ENCODE measurements around the gene SIGLEC6. TPM values are rescaled to one million over a fixed set of nuclear protein-coding genes. Genes with fewer than 3 reads are reported as not detected.

SIGLEC6 gene
- total RNA-seq, 1 donor from 2014 or later: not detected

DNA sequence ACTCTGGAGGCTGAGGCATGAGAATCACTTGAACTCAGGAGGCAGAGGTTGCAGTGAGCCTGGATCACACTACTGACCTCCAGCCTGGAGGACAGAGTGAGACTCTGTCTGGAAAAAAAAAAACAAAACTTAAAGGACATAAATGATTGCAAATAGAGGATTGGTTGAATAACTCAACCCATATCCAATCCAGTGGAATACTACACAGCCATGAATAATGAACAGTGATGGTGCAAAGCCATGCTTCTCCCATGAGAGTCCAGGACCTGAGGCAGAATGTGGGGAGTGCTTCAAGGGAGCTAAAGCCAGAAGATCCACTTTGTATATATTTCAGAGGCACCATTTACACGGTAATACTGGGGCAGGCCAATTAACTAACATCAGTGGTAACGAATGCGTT, 55.3 kb downstream of the SIGLEC6 start:
- no peak for DNase-seq (ENCODE audit: low read depth)
- Histone ChIP-seq H3K4me3 (ENCODE audit: low read depth, low read length) (no peak overlapping the region), H3K27me3 (ENCODE audit: control insufficient read depth, insufficient read depth, low read length) (no peaks in the 10 kb centered on the region), H3K36me3 (ENCODE audit: control insufficient read depth, insufficient read depth, low read length) (no peaks in the 10 kb centered on the region)
- TF ChIP-seq, protein P1, sequence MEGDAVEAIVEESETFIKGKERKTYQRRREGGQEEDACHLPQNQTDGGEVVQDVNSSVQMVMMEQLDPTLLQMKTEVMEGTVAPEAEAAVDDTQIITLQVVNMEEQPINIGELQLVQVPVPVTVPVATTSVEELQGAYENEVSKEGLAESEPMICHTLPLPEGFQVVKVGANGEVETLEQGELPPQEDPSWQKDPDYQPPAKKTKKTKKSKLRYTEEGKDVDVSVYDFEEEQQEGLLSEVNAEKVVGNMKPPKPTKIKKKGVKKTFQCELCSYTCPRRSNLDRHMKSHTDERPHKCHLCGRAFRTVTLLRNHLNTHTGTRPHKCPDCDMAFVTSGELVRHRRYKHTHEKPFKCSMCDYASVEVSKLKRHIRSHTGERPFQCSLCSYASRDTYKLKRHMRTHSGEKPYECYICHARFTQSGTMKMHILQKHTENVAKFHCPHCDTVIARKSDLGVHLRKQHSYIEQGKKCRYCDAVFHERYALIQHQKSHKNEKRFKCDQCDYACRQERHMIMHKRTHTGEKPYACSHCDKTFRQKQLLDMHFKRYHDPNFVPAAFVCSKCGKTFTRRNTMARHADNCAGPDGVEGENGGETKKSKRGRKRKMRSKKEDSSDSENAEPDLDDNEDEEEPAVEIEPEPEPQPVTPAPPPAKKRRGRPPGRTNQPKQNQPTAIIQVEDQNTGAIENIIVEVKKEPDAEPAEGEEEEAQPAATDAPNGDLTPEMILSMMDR (IDR thresholded peaks at IDR 0.05; ENCODE audit: insufficient read depth, low read length, poor library complexity, severe bottlenecking): no peak

DNA sequence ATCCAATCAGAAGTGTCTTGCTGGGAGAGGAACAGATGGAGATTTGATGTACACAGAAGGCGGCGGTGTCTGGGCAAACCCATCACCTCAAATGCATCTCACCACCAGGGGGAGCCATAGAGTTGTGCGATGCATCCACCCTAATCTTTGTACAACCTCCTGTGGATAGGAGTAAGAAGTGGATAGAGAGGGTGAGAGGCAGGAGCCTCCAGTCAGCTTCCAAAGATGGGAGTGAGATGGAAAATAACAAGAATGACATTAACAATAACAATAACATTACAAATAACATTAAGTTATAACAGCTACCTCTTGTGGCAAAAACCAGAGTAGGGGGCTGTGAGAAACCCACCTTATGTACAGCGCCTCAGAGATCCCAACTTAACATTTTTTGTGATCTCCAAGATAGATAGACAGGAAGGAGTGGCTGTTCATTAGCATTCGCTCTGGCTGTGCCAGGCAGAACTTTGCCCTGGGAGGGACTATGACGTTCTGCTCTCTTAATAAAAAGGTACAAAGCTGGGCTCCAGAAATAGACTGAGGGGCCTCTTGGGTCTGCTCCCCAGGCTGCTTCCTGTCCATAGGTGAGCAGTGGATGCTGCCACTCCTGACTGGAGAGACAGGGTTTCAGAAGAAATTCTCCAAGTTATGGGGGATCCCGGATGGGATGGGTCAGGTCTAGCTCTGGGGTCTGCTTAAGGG, 58.3 kb downstream of the SIGLEC6 start:
- no peaks in the 10 kb centered on the region for H3K27me3 ChIP-seq (ENCODE audit: control insufficient read depth, insufficient read depth, low read length)
- no peaks in the 10 kb centered on the region for H3K36me3 ChIP-seq (ENCODE audit: control insufficient read depth, insufficient read depth, low read length)
- no peak overlapping the region for H3K4me3 ChIP-seq (ENCODE audit: low read depth, low read length)
- TF ChIP-seq, protein P1 (IDR thresholded peaks at IDR 0.05; ENCODE audit: insufficient read depth, low read length, poor library complexity, severe bottlenecking): peak; percentile 74
- DNase-seq (ENCODE audit: low read depth): peak; percentile 4

DNA sequence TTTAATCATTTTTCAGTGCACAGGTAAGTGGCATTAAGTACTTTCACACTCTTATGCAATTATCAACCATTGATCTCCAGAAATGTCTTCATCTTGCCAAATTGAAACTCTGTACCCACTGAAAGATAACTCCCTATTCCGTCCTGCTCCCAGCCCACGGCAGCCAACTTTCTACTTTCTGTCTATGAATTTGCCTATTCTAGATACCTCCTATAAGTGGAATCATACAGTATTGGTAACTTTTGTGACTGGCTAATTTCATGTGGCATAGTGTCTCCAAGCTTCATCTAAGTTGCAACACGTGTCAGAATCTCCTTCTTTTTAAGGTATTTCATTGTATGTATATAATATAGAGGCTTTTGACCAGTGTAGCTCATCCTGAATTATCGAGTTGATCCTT, 58.9 kb downstream of the SIGLEC6 start:
- Histone ChIP-seq H3K36me3 (ENCODE audit: control insufficient read depth, insufficient read depth, low read length) (no peaks in the 10 kb centered on the region), H3K27me3 (ENCODE audit: control insufficient read depth, insufficient read depth, low read length) (no peaks in the 10 kb centered on the region), H3K4me3 (ENCODE audit: low read depth, low read length) (no peak overlapping the region)
- DNase-seq (ENCODE audit: low read depth): no peak
- TF ChIP-seq, protein P1 (IDR thresholded peaks at IDR 0.05; ENCODE audit: insufficient read depth, low read length, poor library complexity, severe bottlenecking): no peak

DNA sequence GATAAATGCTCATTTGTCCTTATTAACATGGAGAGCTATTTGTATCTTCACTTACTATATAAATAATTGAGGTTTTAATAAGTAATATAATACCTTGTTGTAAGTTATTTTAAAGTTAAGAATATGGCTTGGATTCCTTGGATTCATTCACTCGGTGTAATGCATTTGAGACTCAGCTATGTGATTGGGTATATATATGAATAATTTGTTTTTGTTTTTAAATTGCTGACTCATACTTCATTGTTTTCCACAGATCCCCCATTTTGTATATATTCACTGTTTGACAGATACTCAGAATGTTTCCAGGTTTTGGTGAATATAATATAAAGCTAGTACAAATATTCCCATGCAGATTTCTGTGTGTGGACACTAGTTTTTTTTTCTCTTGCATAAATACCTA, 59.9 kb downstream of the SIGLEC6 start:
- H3K4me3 ChIP-seq (ENCODE audit: low read depth, low read length): no peak overlapping the region
- no peaks in the 10 kb centered on the region for H3K36me3 ChIP-seq (ENCODE audit: control insufficient read depth, insufficient read depth, low read length)
- no peak for DNase-seq (ENCODE audit: low read depth)
- TF ChIP-seq, protein P1 (IDR thresholded peaks at IDR 0.05; ENCODE audit: insufficient read depth, low read length, poor library complexity, severe bottlenecking): no peak
- no peaks in the 10 kb centered on the region for H3K27me3 ChIP-seq (ENCODE audit: control insufficient read depth, insufficient read depth, low read length)

DNA sequence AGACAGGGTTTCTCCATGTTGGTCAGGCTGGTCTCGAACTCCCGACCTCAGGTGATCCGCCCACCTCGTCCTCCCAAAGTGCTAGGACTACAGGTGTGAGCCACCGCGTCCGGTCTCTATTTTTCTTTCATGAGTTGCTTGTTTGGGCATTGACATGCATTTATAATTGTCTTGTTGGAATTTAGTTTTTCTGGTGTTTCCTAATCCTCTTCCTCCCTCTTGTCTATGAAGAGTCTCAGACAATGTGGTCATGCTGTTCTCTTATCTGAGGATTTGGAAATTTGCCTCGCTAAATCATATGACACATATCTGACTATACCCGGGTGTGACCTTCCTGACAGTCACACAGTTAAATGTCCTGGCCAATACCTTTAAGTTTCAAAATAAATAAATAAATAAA, 60.5 kb downstream of the SIGLEC6 start:
- DNase-seq (ENCODE audit: low read depth): no peak
- Histone ChIP-seq H3K36me3 (ENCODE audit: control insufficient read depth, insufficient read depth, low read length) (no peaks in the 10 kb centered on the region), H3K4me3 (ENCODE audit: low read depth, low read length) (no peak overlapping the region), H3K27me3 (ENCODE audit: control insufficient read depth, insufficient read depth, low read length) (no peaks in the 10 kb centered on the region)
- TF ChIP-seq, protein P1 (IDR thresholded peaks at IDR 0.05; ENCODE audit: insufficient read depth, low read length, poor library complexity, severe bottlenecking): no peak

DNA sequence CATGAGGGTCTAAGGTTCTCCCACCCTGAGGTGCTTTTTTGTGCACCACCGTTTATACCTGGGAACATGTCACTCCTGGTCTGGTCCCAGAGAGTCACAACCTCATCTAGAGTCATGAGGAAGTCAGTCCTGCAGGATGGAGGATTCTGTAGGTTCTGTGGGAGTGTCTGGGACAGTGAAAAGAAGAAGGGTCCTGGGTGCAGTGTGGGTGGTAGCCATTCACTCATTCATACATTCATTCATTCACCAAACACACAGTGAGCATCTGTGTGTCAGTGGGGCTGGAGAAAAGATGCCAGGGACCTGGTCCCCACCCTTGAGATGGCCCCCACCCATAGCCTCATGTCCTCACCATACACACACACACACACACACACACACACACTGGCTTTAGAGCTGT, 61.8 kb downstream of the SIGLEC6 start:
- Histone ChIP-seq H3K4me3 (ENCODE audit: low read depth, low read length) (no peak overlapping the region), H3K36me3 (ENCODE audit: control insufficient read depth, insufficient read depth, low read length) (no peaks in the 10 kb centered on the region), H3K27me3 (ENCODE audit: control insufficient read depth, insufficient read depth, low read length) (no peaks in the 10 kb centered on the region)
- DNase-seq (ENCODE audit: low read depth): no peak
- TF ChIP-seq, protein P1 (IDR thresholded peaks at IDR 0.05; ENCODE audit: insufficient read depth, low read length, poor library complexity, severe bottlenecking): no peak

Data from kidney epithelial cell (primary cell).